CD4-positive, alpha-beta T cell treated with Interleukin-1 beta for 1 hour (primary cell): ENCODE measurements around the gene GUF1.

Source experiments
- DNase-seq, 2 donors: peaks; one replicate each; pipeline ENCODE4 v3.0.0-alpha.2; 2020 to 2022

The GUF1 gene, protein sequence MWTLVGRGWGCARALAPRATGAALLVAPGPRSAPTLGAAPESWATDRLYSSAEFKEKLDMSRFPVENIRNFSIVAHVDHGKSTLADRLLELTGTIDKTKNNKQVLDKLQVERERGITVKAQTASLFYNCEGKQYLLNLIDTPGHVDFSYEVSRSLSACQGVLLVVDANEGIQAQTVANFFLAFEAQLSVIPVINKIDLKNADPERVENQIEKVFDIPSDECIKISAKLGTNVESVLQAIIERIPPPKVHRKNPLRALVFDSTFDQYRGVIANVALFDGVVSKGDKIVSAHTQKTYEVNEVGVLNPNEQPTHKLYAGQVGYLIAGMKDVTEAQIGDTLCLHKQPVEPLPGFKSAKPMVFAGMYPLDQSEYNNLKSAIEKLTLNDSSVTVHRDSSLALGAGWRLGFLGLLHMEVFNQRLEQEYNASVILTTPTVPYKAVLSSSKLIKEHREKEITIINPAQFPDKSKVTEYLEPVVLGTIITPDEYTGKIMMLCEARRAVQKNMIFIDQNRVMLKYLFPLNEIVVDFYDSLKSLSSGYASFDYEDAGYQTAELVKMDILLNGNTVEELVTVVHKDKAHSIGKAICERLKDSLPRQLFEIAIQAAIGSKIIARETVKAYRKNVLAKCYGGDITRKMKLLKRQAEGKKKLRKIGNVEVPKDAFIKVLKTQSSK

DNA sequence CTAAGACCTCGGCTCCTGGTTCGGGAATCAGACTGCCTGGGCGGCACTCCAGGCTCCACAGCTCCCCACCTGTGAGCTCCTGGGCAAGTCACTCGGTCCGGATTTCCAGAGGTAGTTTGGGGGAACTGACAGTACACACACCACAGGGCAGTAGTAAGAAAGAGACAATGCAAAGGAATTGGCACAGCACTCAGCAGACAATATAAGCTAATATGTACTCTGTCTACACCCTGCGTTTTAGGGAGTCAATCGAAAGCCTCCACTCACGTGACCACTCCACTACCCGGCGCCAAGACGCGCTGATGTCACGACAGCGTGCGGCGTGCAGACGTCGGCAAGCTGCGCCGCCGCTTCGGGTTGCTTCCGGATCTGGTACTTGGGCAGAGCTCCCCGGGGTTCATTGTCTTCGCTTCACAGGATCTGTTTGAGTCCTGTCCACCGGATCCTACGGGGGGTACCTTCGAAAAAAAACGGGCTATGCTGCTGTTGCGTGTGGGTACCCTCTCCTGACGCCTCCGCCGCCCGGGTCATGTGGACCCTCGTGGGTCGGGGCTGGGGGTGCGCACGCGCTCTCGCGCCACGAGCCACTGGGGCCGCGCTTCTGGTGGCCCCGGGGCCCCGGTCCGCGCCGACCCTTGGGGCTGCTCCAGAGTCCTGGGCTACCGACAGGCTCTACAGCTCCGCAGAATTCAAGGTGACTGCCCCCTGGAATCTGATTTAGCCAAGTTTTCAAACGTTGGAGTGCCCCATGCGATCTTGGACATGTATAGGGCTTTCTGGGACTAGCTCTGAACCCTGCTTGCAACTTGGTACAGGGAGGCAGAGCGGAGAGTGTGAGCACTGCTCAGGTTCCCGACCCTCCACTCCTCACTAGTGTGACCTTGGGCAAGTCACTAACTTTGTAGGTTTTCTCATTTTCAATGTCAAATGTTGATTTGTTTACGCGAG, at the start of gene GUF1:
Gene GUF1, plus strand, starts transcription at position 327 of the 948 bp plus-strand sequence. Its CDS starts 203 bp downstream, at position 530.
- DNase-seq, result peak; percentile 88 to 90

DNA sequence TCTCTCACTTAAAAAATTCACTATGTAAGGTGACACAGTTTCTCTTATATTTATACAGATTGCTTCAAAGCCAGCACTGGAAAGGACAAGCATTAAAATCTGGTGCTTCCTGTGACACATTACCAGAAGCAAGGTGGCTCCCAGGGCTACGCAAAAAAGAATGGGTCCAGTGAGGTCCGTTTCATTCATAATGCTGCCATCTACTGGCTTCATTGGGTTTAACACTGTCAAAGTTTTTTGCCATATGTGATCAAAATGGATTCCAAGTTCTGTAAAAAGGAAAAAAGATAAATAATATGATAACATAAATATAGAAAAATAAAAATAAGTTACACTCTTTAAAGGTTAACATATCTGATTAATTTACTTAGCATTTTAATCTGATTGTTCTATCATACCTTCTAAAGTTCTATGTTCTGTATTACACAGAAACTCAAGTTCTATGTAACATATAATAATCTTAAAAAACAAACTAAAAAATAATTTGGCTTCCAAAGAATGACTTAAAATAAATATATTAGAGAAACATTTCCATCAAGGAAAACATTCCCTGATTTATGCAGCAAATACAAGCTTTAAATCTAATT, 48.8 kb upstream of the GUF1 start:
- peak; percentile 24 to 57 for DNase-seq

DNA sequence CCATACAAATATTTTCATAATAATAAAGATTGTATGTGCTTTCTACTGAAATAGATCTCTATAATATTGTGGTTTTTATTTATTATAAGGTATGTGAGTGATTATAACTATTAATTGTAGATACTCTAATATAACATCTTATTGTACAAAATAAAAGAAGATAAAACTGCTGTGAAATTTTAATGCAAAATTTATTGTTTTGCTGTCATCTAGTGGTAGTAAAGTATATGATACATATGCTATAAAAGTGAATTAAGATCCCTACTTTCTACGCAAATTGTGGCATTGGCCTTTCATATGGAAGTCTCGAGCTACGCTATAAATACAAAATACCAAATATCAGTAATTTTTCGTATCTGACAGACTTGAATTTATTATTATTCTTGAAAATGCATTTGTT, 46.1 kb upstream of the GUF1 start:
- no peak for DNase-seq

DNA sequence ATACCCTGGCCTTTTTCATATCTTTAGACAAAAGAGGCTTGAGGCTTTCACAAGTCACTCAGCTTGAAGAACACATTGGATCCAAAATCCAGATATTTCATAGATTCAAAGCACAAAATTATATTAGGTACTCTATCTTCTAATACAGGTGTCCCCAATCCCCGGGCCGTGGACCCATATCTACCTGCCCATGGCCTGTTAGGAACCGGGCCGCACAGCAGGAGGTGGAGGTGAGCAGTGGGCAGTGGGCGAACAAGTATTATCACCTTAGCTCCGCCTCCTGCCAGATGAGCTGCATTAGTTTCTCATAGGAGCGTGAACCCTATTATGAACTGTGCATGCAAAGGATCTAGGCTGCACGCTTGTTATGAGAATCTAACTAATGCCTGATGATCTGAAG, 45.5 kb upstream of the GUF1 start:
- no peak for DNase-seq

DNA sequence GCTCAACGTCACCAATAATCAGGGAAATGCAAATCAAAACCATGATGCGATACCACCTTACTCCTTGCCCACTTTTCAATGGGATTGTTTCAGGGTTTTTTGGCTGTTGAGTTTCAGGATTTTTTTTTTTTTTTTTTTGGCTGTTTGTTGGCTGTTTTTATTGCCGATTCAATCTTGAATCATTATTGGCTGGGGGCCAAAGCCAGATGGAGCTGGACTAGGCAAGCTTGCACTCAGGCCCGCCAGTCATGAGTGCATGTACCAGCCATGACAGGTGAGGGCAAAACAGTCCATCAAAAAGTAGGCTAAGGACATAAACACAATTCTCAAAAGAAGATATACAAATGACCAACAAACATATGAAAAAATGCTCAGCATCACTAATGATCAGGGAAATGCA, 40.1 kb upstream of the GUF1 start:
- DNase-seq, result no peak

DNA sequence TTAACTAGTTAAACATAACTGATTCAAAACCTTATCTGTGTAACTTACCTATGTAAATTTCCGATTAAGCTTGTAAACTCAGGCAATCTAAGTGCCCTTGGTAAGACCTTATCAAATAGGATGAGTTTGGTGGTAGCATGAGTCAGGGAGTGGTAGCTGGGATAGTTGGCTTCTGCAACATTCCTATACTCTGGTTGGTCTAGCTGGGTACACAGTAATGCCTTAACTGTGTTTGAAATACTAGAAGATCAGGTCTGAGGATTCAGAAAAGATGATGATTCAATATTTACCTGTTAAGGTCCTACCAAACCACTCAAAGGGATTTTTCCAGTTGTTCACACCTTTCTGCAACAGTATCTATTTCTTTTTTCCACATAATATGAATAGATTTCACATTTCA, 32.1 kb upstream of the GUF1 start:
- DNase-seq, result no peak

DNA sequence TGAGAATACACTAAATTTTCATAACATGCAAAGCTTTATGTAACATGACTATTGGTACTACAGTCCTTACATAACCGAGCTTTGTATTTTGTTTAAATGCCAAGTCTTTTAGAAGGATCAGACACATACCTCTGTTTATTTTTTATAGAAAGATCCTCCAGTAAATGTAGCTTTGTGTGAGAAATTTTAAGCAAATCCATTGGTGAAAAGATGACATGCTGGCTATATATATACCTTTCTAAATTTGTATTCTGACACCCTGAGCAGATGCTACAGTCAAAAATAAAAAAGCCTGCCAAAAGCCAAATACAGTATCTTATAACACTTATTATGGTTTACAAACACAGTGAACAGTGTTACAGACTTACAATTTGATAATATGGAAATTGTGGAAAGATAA, 26.8 kb upstream of the GUF1 start, which contains the start of gene YIPF7:
Gene YIPF7, minus strand, starts transcription at position 201 of the 400 bp plus-strand sequence. CDS start 1,525 bp downstream, outside the sequence.
- DNase-seq, result no peak

DNA sequence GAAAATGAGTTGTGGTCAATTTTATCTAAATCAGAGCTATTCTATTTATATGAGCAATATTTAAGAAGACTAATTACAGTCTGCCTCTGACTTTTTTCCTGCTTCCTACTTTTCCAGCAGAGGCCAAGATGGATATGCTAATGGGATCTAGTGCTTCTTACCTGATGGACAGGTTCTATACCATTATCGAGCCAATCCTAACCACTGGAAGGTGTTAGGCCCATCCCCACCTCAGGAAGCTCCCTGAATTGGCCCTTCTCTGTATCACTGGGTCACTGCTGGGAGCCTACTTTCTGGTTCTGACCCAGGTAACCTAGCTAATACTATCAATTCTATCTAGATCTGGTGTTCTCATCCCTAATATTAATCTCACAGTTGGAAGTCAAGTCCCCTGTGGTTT, 26.2 kb upstream of the GUF1 start:
- no peak for DNase-seq

DNA sequence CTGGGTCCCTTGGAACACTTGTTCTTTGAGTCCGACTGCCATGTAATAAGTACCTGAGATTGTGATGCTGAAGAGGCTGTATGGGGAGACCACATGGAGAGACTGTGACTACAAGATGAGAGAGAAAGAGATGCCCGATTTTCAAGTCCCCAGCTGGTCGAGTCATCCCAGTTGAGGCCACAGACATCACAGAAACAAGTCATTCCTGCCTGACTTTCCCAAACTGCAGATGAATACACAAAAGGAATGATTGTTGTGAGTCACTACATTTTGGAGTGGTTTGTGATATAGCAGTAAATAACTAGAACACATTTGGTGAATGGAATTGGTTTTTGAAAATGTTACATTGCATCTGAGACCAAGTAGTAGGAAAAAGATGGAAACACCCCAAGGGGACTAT, 17.8 kb upstream of the GUF1 start:
- DNase-seq, result no peak

DNA sequence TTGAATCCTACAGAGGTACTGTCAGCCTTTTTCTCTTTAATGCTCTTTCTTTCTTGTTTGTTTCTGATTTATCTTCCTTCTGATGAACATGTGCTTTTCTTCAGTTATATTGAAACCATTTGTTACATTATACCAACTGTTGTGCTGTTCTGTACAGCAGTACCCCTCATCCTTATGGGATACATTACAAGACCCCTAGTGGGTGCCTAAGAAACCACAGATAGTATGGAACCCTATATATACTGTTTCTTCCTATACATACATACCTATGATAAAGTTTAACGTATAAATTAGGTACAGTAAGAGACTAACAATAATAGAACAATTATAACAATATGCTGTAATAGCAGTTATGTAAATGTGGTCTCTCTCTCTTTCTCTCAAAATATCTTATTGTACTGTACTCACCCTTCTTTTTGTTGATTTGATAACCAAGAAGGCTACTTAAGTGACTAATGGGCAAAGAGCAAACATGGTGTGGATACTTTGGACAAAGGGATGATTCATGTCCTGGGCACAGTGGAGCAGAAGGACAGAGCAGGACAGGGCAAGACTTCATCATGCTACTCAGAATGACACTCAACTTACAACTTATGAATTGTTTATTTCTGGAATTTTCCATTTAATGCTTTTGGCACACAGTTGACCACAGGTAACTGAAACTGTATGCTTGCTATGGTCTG, 16.1 kb upstream of the GUF1 start:
- no peak for DNase-seq

DNA sequence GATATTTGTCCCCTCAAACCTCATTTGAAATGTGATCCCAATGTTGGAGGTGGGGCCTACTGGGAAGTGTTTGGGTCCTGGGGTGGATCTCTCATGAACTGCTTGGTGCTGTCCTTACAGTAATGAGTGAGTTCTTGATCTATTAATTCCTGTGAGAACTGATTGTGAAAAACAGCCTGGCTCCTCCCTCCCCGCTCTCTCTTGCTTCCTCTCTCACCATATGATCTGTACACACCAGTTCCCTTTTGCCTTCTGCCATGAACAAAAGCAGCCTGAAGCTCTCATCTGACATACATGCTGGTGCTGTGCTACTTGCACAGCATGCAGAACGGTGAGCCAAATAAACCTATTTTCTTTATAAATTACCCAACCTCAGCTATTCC, 15.6 kb upstream of the GUF1 start:
- no peak for DNase-seq

DNA sequence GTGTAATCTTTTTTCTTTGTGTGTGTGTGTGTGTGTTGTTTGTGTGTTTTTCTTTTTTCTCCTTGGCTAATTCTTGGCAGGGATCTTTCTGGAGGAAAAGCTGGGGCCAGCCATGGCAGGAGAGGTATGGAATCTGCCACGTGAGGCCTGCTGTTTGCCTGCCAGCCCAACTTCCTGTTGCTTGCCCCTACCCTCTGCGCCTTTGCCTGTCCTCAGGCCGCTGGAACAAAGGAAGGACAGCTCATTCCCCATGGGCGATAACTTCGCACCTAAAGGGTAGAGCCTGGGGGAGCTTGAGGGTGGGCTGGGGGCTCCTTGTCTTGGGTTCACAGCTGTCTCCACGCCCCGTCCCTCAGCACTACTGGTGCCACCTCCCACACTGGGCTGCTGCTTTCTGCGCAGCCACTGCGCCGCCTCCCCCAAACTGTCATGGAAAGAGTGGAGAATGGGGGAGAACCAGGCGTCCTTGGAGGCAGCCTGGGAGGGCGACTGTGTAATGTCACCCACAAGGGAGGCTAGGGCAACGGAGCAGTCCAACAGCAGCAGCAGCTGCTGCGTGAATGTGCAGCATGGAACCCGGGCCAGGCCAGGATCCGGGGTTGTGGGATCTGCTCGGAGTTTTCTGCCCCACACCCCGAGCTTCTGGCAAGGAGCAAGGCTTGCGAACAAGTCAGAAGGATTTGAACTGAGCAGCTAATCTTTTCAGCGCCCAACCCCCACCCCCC, 14.5 kb upstream of the GUF1 start:
- no peak for DNase-seq

DNA sequence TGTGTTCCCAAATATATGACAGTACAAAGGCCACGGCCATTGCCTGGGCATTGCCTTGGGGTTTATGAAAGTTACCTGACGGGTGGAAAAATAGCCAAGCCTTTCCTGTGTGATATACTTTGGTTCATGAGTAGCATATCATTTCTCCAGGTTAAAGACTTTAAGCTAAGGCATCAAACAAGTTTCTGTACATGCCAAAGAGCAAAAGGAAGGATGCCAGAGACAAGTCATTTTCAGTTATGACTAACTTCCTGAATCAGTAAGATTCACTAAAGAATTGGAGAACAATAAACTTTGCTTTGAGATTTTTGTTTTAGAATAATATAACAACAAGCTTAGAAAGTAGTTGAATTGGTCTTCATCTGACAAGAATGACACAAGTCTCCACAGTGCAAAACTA, 9.7 kb upstream of the GUF1 start:
- DNase-seq, result no peak

DNA sequence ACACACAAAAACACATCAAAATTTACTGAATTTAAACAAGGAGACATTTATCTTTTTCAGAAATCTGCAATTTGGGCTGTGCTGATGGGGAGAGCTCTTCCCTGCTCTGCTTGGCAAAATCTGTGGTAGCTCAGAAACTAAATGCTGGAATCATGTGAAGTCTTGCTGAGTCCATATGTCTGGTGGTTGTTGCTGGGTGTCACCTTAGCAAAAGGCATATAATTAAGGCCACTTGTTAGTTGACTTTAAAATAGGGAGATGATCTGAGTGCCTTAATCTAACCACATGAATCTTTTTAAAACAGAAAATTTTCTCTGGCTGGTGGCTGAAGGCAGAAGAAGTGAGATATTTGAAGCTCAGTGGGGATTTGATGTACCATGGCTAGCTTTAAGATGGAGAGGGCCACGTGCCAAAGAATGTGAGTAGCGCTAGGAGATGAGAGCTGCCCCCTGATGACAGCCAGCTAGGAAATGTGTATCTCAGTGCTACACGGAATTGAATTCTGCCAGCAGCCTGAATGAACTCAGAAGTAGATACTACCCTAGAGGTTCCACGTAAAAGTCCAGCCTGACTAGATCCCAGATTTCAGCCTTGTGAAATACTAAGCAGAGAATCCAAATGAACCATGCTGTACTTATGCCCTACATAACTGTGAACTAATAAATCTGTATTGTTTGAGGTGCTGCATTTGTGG, 7.6 kb upstream of the GUF1 start:
- DNase-seq, result no peak

DNA sequence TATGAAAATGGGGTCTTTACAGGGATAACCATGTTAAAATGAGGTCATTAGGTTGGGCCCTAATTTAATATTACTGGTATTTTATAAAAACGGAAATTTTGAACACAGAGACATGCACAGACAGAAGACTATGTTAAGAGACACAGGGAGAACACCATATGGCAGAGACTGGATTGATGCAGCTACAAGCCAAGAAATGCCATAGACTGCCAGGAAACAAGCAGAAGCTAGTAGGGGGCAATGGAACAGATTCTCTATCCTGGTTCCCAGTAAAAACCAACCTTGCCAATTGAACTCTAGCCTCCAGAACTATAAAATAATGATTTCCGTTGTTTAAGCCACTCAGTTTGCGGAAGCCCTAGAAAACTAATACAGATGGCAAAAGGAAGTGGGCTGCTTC, 6.6 kb upstream of the GUF1 start:
- no peak for DNase-seq

DNA sequence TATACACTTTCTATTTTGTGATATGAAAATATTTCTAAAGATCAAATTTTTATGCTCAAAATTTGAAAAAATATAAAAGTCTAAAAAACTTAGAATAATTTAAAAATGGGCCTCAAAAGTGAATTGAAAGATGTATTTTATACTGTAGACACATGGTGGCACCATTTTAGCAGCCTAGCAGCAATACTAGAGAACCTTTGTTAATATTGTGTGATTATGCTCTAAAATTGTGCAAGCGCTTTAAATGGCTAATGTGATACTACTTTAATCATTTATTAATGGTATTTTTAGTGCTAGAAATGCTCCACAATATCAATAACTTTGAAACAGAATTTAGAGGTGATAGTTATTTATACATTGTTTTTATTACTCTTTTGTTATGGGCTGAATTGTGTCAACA, 3.7 kb upstream of the GUF1 start:
- no peak for DNase-seq

DNA sequence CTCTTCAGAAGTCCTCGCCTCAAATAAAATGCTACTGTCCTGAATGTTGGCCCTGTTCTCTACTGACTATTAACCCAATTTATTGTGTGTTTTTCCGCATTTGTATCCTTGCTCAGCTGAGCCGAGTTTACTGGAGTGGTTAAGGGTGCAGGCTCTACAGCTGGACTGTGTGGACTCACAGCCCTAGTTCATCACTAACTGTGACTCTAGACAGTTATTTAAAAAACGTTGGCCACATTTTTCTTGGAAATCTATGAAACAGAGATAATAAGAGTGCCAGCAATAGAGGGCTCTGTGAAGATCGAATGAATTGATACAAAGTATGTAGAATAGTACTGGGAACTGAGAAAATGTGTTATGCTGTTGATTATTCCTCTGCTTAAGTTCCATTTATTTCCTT, 2.9 kb upstream of the GUF1 start:
- DNase-seq, result no peak

DNA sequence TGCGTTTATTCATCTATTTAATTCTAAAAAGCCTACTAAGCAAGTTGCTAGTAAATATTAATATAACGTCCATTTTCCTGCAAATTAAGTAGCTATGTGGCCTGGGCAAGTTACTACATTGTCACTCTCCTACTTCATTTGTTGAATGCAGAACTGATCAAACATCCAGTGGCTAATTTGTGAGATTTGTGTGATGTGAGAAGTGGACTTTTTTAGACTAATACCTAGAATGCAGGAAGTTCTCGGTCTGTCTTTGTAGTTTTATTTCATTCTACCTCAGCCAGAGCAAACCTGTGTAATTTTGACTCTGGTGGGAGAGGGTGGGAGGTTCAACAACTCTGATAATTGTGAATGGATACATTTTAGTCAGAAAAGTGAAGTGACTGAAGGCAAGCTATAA, 840 bp downstream of the GUF1 start:
- no peak for DNase-seq

DNA sequence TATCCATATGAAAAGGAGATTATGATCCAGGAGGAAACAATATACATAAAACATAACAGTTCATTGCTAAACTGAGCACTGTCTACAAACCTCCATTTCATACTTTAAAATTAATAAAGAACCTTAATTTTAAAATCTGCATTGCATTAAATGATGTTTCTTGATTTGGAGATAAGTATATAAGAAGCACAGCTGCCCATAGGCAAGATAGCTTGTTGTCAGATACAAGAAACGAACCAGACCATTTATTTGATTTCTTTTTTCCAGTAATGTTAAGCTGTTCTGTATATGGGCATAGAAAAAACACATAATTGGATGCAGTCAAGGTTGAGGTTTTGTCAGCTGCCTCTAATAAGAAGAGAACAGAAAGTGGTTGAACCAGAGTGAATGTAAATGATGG, 6.4 kb downstream of the GUF1 start:
- no peak for DNase-seq

DNA sequence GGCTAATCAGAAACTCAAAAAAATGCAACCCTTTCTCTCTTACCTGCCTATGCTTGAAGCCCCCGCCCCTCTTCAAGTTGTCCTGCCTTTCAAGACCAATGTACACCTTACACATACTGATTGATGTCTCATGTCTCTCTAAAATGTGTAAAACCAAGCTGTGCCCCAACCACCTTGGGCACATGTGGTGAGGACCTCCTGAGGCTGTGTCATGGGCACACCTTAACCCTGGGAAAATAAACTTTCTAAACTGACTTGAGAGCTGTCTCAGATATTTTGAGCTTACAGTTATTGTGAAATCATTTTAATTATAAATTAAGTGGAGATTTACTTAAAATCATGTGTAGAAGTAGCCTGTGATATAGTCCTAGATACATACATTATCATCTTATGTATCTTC, 22.2 kb downstream of the GUF1 start:
- no peak for DNase-seq

DNA sequence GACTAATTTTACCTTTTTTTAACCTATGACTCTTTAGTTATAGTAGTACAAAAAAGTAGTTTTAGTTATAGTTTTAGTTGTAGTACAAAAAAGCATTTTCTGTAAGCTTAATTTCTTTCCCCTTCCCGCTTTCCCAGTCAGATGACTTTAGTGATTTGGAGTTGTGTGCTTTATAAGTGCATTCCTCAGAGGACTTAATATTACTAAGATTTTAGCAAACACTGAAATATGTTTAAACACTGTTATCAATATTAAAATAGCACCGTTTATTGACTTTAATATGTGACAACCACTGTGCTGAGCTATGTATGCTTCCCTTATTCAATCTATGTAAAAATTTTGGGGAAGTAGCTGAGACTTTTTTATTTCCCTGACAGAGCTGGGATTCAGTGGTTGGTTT, 22.8 kb downstream of the GUF1 start:
- DNase-seq, result no peak
